HepG2 (cell line): ENCODE measurements around the gene SMPX.

ENCODE experiments used
- HCFC1 ChIP-seq: fragments of 150-350 bp; IDR thresholded peaks from 2 replicates; pipeline ENCODE4 v1.6.1; 2014; ENCODE audit warnings: low read depth, low read length
- KDM3A ChIP-seq: IDR thresholded peaks from 2 replicates; pipeline ENCODE4 v1.6.1; 2018; ENCODE audit warnings: low read depth, missing compliant biosample characterization
- MYC ChIP-seq: sonication (generic); formaldehyde crosslinking; IDR thresholded peaks from 2 replicates; pipeline ENCODE4 v1.9.0; 2021; ENCODE audit warnings: missing genetic modification reagents, borderline replicate concordance
- REST ChIP-seq, 2 experiments: IDR thresholded peaks; 2 replicates each; pipeline ENCODE4 v1.6.1; 2011 to 2012; ENCODE audit warnings: low read length in 2 of 2, borderline replicate concordance in 1 of 2, low read depth in 1 of 2, mild to moderate bottlenecking in 1 of 2, moderate library complexity in 1 of 2
- SRY ChIP-seq: sonication (generic); formaldehyde crosslinking; IDR thresholded peaks from 2 replicates; pipeline ENCODE4 v1.8.0; 2022; ENCODE audit warnings: mild to moderate bottlenecking, missing genetic modification reagents
- TOPORS ChIP-seq: sonication (generic); formaldehyde crosslinking; IDR thresholded peaks from 2 replicates; pipeline ENCODE4 v1.8.0; 2023; ENCODE audit warnings: mild to moderate bottlenecking, missing genetic modification reagents
- ZSCAN29 ChIP-seq: sonication (generic); formaldehyde crosslinking; conservative IDR thresholded peaks from 2 replicates; pipeline ENCODE4 v1.4.0; 2020; ENCODE audit warnings: mild to moderate bottlenecking, missing genetic modification reagents

GRCh38 chrX:21800344-21800770 lies 42.4 kb upstream of the SMPX start:
- TF ChIP-seq MYC (CRISPR knock-in tag): no peak
- TF ChIP-seq HCFC1: no peak
- TF ChIP-seq ZSCAN29 (CRISPR knock-in tag): no peak
- TF ChIP-seq SRY: no peak
- TF ChIP-seq TOPORS (CRISPR knock-in tag): no peak
- no peak for TF ChIP-seq REST (IDR thresholded peaks at IDR 0.05; ENCODE audit: borderline replicate concordance in 1 of 2, low read depth in 1 of 2, low read length in 2 of 2)
- TF ChIP-seq KDM3A (CRISPR knock-in tag): no peak
